NCI-H526 (cell line): ENCODE data around the gene MGMT.

Experiments
- DNase-seq, 2 experiments: peaks; one replicate each; lab custom pipeline; 2025; lab: John Stamatoyannopoulos, UW

MGMT gene

GRCh38 chr10:129622291-129622690, 155.2 kb downstream of the MGMT start:
- DNase-seq, result no peak

DNA sequence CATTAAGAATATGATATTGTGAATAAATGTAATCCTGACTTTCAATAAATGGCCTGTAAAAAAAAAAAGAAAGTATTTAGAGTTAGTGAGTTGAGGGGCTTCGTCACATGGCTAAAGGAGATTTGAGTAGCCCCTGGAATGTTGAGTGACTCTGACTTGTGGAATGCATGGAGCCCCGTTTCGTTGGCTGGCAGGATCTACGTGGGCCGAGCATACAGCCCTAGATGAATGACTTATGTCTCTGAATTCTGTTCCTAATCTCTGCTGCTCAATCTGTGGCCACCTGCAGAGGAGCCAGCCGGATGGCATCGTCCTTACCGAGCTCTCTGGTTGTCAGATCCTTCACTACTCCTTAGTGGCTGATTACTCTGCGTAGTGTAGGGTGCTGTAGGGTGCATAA, 155.7 kb downstream of the MGMT start:
- DNase-seq, result no peak

DNA sequence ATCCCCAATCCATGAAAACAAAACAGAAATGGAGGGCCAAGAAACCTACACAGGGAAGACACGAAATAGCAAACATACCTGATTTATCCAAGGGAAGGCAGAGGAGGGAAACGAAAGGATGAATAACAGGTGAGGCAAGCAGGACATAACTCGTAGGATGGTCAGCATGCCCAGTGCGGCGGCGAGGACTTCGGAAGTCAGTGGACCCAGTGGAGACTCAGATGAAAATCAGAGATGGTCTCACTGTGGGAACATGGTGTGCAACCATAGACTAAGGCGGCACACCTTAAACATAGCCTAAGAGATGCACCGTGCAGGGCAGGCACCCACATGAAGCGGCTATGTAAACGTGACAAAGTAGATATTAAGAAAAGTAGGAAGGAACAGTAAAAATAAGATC, 157.5 kb downstream of the MGMT start:
- no peak for DNase-seq

- DNase-seq, result no peak
These were observed 159.3 kb downstream of the MGMT start for GRCh38 chr10:129626309-129626708.

DNA sequence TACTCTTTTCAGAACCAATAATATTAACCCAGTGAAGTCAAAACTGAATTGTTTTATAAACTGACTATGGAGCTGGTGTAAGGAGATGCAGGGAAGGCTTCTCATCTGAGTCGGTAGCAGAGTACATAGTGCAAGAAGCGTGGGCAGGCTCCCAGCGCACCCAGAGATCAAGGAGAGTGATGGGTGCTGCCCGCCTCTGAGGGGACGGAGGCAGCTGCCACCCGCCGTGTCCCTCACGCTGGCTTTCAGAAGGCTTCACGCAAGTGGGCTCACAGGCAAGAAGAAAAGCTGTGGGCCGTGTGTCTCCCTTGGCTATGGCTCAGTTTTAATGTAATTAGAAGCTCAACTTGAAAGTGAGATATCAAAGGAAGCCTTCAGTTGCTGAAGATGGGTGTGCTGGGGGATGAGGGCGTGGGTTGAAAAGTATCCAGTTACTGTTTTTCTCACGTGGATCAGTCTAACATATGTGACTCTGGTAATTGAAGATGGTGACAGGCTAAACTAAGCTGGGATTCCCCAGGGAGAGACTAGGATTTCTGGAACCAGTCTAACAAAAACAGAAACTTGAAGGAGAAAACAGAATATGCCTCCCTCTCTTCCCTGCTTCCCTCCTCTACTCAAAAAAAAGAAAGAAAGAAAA, 159.9 kb downstream of the MGMT start:
- no peak for DNase-seq

GRCh38 chr10:129627442-129627841, 160.4 kb downstream of the MGMT start:
- no peak for DNase-seq

DNA sequence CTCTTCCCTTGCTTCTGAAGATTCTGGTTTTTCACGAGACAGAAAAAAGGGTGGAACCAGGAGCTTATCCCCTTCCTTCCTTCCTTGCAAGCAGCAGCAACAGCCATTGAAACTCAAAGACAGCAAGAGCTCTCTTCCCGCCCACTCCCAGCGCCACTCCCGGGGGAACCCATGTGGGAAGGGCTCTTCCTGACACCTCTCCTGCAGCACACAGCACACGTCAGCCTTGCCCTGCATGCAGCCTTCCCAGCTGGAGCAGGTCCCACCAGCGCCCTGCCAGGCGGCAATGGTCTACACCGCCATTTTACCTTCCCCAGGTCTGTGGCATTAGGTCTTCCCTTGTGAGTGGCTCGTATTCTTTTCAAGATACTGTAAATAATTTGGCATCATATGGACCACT, 161.8 kb downstream of the MGMT start:
- DNase-seq, result no peak

GRCh38 chr10:129629911-129630310, 162.9 kb downstream of the MGMT start:
- no peak for DNase-seq

DNA sequence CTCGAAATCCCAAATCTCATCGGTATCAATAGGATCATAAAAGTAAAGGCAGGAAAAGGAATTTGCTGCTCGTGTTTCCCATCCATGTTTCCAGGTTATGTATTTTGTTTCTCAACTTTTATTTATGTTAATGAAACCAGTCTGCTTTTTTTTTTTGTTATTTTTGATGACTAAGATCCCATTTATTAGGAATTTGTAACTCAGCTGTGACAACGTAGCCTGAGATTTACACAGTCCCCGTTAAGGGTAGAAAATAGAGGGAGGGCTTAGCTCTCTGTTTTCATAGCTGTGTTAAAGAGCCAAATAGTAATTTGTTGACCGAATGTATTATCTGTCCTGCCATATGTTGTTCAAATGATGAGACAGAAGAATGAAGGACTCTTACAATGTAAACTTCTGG, 164.0 kb downstream of the MGMT start:
- DNase-seq, result no peak

GRCh38 chr10:129631870-129632623, 165.0 kb downstream of the MGMT start:
- no peak for DNase-seq

- no peak for DNase-seq
These were observed 170.0 kb downstream of the MGMT start for GRCh38 chr10:129637010-129637409.

DNA sequence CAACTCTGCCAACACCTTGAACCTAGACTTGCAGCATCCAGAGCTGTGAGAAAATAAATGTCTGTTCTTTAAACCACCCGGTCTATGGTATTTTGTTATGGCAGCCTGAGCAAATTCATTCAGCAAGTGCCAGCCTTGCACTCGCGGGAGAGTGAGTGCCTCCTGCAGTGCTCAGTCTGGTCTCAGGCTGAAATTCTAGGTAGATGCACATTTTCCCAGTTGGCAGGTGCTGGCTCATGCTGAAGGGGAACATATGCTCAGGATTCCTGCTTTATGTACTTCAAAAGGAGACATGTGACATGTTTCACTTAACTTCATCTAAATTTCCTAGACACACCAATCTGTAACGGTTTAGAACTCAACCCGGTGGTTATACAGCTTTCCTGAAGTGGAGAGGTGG, 170.8 kb downstream of the MGMT start:
- no peak for DNase-seq

GRCh38 chr10:129641351-129641750, 174.3 kb downstream of the MGMT start:
- no peak for DNase-seq

GRCh38 chr10:129641982-129642381, 174.9 kb downstream of the MGMT start:
- peak; percentile 71 to 82 for DNase-seq

GRCh38 chr10:129642427-129642826, 175.4 kb downstream of the MGMT start:
- peak; percentile 3 to 32 for DNase-seq

GRCh38 chr10:129643266-129643665, 176.2 kb downstream of the MGMT start:
- DNase-seq, result no peak

GRCh38 chr10:129645487-129645886, 178.4 kb downstream of the MGMT start:
- DNase-seq, result no peak

DNA sequence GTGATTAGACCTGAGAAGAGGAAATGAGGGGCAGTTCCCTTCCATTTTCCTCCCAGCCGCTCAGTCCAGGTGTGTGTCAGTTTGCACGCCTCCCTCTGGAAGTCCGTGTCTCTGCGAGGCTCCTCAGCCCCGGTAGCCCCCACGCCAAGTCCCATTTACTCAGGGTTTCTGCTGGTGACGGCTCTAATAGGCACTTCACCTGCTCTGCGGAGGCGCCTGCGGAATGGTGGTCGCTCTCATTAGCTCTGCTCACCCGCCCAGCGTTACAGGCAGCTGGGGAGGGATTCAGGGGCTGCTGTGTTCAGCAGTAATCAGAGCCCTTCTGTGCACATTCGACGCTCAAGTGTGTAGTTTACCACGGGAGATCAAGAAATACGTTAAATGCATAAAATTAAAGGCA, 179.9 kb downstream of the MGMT start:
- no peak for DNase-seq

- DNase-seq, result no peak
These were observed 180.5 kb downstream of the MGMT start for GRCh38 chr10:129647590-129647989.

GRCh38 chr10:129648856-129649255, 181.8 kb downstream of the MGMT start:
- DNase-seq, result no peak

DNA sequence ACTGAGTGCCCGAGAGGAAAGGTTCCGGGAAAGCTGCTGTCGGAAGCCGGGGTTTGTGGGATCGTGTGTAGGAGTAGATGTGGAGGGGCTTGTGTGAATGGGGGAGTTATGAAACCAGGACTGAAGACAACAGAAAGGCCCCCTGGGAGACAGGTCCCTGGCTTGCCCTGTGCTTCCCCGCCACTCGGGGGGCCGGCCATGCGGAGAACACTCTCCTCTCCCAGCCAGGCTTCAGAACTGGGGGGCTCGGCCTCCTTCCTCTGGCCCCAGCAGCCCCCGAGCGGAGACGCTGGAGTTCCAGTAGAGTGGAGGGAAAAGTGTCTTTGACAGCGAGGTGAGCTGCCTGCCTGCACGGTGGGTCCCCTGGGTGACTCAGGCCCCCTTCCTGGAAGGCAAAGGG, 185.0 kb downstream of the MGMT start:
- DNase-seq, result no peak

GRCh38 chr10:129652521-129653201, 185.6 kb downstream of the MGMT start:
- no peak for DNase-seq

DNA sequence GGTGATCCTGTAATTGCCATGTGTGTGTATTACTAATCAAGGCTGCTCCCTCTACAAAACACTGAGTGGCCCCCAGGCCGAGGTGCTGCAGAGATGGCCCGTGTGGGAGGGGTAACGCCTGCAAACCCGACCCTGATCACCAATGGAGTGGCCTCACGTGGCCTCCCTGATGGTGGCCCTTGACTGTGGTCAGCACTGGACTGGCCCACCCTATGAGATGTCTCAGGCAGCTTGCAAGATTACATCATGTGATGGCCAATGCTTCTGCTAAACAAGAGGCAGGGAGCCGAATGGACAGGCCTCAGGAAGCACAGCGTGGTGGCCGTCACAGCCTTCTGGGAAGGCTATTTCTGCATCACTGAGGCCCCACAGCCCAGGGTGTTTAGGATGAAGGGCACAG, 186.4 kb downstream of the MGMT start:
- no peak for DNase-seq
